GM11168 (cell line): ENCODE data around the gene SLC5A2.

Experiments
- in situ Hi-C: fragments of 300-500 bp; cut with MboI; formaldehyde crosslinking; loops from one replicate; pipeline ENCODE4 v1.12.0; 2022; ENCODE audit warnings: low sequenced_read_pairs; ENCODE audit not compliant: unreplicated experiment

The SLC5A2 gene

DNA sequence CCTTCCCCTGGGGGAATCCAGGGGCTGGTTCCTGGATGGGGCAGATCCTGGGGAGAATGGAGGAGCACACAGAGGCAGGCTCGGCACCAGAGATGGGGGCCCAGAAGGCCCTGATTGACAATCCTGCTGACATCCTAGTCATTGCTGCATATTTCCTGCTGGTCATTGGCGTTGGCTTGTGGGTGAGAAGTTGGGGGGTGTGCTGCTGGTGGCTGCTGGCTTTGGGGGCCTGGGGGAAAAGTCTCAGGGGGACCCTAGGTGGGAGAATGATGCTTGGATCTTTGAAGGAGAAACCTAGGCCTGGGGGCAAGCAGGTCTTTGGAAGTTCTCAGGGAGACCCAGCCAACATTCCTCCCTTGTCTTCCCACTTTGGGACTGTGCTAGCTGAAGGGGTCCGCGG, at the start of gene SLC5A2:
TSS of gene SLC5A2 (plus strand) at position 43 of the 400 bp plus-strand sequence. CDS start at position 57, 14 bp downstream.
- in situ Hi-C loops = loop anchor here (10.0 kb wide), 1 partner anchor 382 kb away; no protein-coding TSS in a partner anchor

DNA sequence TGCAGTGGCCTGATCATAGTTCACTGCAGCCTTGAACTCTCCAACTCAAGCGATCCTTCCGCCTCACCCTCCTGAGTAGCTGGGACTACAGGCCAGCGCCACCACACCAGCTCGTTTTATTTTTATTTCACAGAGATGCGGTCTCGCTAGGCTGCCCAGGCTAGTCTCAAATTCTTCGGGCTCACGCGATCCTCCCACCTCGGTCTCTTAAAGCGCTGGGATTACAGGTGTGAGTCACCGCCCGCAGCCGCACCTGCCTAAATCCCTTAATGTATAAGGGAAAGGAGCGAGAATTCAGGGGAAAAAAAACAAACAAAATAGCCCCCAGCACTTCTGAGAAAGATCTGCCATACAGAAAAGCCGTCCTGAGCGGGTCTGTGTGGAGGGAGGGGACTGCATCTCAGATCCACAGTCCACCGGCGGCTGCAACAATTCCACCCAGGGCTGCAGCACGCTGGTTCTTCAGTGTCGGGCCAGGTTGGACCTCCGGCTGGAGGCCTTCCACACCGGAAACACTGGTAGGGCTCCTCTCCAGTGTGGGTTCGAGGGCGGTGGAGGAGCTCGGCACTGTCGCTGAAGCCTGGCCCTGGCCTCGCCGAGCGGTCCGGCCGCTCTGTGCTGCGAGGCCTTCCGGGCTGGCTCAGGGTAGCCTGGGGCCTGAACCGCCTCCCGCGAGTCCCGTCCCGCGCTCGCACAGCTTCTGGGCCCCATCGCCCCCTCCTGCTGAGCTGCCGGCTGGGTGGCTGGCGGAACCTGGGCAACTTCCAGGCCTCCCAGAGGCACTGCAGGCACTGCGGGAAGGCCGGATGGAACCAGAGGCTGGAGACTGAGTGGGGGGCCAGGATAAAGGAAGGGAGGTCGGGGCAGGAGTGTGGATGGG, 47.3 kb upstream of the SLC5A2 start:
- in situ Hi-C loops = loop anchor here (25.0 kb wide), 1 partner anchor 448 kb away; the partner anchor contains the start of gene HSD3B7

DNA sequence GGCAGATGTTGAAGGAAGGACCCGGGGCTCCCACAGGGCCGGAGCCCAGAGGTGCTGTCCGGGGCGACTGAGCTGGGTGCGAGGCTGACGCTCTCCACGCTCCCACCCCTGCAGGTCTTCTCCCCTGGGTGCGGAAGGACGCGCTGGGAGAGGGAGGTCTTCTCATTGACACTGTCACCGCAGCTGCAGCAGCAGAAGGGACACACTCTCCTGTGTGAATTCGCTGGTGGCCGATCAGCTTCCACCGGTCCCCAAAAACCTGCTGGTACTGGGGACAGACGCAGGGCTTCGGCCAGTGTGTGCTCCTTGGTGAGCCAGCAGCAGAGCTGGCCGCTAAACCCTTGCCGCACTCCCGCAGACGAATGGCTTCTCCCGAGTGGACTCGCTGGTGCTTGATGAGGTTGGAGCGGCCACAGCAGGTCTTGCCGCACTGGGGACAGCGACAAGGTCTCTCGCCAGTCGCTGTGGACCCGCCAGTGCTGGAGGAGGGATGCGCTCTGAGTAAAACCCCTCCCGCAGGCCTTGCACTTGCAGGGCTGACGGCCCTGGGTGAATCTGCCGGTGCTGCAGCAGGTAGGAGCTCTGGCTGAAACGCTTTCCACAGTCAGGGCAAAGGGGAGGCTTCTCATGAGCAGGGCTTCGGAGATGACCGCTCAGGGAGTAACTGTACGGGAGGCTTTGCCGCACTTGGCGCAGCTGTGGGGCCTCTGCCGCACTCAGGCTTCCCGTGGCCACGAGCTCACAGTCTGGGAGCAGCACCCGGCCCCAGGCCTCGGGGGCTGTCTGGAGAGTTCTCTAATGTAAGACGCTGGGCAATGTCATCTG, 46.5 kb upstream of the SLC5A2 start:
- in situ Hi-C loops = loop anchor here (25.0 kb wide), 1 partner anchor 449 kb away; the partner anchor contains the start of gene HSD3B7

DNA sequence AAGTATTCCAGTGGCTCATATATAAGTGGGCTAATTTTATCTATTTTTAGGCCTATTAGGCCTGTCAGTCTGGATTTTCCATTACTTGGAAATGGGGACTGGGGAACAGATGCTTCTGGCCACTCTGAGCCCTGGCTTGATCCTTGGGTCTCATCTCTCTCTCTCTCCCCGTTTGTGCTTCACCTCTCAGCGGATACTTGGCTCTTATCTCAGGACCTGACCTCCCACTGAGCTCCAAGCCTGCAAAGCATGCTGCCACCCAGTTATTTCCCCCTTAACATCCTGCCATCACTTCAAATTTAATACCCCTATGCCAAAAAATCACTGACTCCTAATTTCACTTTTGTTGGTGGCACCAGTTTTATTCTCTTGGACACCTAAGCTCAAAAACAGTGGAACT, 44.5 kb upstream of the SLC5A2 start:
- in situ Hi-C loops = loop anchor here (25.0 kb wide), 1 partner anchor 451 kb away; the partner anchor contains the start of gene HSD3B7

DNA sequence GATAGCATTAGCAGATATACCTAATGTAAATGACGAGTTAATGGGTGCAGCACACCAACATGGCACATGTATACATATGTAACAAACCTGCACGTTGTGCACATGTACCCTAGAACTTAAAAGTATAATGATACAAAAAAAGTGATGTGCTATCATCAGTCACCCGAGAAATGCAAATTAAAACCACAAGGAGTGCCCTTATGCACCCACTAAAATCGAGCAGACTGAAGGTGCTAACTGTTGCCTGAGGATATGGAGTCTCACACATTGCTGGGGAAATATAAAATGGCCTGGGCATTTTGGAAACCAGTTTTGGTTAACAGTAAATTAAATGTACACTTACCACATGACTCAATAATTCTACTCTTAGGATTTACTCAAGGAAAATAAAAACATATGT, 43.9 kb upstream of the SLC5A2 start:
- in situ Hi-C loops = loop anchor here (25.0 kb wide), 1 partner anchor 452 kb away; the partner anchor contains the start of gene HSD3B7

- in situ Hi-C loops = loop anchor here (25.0 kb wide), 1 partner anchor 452 kb away; the partner anchor contains the start of gene HSD3B7
These were observed 43.4 kb upstream of the SLC5A2 start for GRCh38 chr16:31439519-31439918.

DNA sequence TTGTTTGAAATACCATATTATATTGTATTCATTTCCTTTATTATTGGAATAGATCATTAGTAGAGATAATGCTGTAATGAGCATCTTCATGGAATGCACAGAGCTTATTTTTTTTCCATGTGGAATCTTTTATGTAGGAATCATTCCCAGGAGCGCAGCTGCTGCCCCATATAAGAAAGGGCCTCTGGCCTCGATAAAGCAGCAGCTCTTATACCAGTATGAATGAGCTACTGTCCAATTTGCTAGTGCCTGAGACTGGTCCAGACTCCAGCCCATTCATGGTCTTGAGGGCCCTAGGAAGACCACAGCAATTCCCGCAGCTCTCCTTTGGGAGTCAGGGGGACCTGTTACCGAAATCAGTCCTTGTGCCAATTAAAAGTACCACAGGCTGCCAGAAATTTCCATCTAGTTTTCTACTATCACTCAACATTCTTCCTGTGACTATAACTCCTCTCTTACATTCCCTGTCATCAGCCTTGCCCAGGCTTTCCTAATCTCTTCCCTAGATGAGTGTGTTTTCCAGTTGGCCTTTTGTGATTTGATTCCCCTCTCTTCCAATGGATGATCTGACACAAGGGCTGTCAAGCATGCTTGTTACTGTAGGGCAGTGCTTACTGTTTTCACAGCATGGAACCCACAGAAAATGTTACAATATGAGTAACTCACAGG, 42.3 kb upstream of the SLC5A2 start:
- in situ Hi-C loops = loop anchor here (10.0 to 25.0 kb wide), 2 partner anchors 236 to 453 kb away; partner anchors contain the start of genes HSD3B7 and PYCARD

- in situ Hi-C loops = loop anchor here (10.0 to 25.0 kb wide), 2 partner anchors 237 to 455 kb away; partner anchors contain the start of genes HSD3B7 and PYCARD
These were observed 41.0 kb upstream of the SLC5A2 start for GRCh38 chr16:31441956-31442355.

GRCh38 chr16:31445931-31446330, 37.0 kb upstream of the SLC5A2 start:
- in situ Hi-C loops = loop anchor here (10.0 to 25.0 kb wide), 2 partner anchors 241 to 459 kb away; partner anchors contain the start of genes HSD3B7 and PYCARD

- in situ Hi-C loops = no loop called here
These were observed 31.7 kb upstream of the SLC5A2 start for GRCh38 chr16:31451201-31451600.

- in situ Hi-C loops = no loop called here
These were observed 31.1 kb upstream of the SLC5A2 start for GRCh38 chr16:31451681-31452351.

DNA sequence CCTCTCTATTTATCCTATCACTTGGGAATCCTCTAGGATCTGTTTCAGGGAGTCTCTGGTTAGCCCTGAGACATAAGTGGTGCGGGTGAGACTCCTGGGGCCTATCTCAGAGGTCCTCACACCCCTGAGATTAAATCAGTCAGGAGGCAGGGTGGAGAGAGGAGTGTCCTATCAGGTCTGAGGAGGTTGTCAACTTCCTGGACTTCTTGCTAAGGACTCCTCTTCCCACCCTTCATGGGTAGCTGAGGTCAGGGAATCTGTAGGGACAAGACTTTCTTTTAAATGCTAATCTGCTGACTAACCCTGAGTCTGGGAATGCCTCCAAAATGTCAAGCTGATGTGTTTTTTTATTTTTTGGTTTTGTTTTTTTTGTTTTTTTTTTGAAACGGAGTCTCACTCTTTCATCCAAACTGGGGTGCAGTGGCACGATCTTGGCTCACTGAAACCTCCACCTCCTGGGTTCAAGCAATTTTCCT, 30.3 kb upstream of the SLC5A2 start:
- in situ Hi-C loops = no loop called here

- in situ Hi-C loops = no loop called here
These were observed 29.4 kb upstream of the SLC5A2 start for GRCh38 chr16:31453255-31454204.

- in situ Hi-C loops = no loop called here
These were observed 27.2 kb upstream of the SLC5A2 start for GRCh38 chr16:31455601-31456314.

- in situ Hi-C loops = no loop called here
These were observed 25.9 kb upstream of the SLC5A2 start for GRCh38 chr16:31456988-31457360.

DNA sequence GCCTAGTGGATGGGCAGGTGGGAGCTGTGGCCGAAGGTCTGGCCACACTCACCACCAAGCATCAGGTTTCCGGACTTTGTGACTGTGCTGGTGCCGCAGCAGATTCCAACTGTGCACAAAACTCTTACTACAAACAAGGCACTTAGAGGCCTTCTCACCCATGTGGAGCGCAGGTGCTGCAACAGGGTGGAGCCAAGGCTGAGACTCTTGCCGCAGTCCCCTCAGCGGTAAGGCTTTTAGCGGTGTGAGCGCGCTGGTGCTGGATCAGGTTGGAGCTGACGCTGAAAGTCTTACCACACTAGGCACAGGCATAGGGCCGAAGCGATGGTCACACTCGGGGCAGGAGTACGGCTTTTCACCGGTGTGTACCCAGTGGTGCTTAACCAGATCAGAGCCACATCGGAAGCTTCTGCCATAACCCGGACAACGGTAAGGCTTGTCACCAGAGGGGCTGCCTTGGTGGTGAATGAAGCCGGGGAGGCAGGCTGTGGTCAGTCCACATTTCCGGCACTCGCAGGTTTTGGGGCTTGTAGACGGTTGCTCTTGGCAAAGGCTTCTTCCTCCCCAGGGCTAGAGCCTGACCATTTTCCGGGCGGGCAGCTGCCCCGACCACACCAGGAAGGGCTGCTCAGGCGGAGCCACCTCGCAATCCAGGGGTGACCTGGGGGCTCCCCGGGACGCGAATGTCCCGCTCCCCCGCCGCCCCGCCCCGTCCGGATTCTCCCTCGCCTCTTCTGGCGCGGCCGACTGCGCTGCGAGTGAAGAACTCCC, 24.7 kb upstream of the SLC5A2 start:
- in situ Hi-C loops = no loop called here
